Loucy (cell line): ENCODE results near the gene LRRC1.

Source experiments
- H2AFZ ChIP-seq: fragments of 200-600 bp; sonication (generic); 2 replicates; pipeline ENCODE4 v1.6.0; 2016; ENCODE audit warnings: antibody characterized with exemption, mild to moderate bottlenecking, low read length, moderate library complexity
- H3F3A ChIP-seq: fragments of 200-600 bp; 2 replicates; pipeline ENCODE4 v1.6.0; 2016; ENCODE audit warnings: antibody characterized with exemption, low read depth, mild to moderate bottlenecking
- H3K27me3 ChIP-seq: fragments of 200-600 bp; sonication (generic); 2 replicates; pipeline ENCODE4 v1.6.1; 2014; ENCODE audit warnings: low read length, mild to moderate bottlenecking; ENCODE audit not compliant: insufficient read depth, poor library complexity, severe bottlenecking
- H3K36me3 ChIP-seq: fragments of 200-600 bp; sonication (generic); 2 replicates; pipeline ENCODE4 v1.6.1; 2016; ENCODE audit warnings: low read length; ENCODE audit not compliant: insufficient read depth
- H3K4me1 ChIP-seq: fragments of 200-600 bp; sonication (generic); 2 replicates; pipeline ENCODE4 v1.5.1; 2014; ENCODE audit warnings: low read length, mild to moderate bottlenecking; ENCODE audit not compliant: insufficient read depth, poor library complexity, severe bottlenecking
- H3K4me2 ChIP-seq: fragments of 200-600 bp; sonication (generic); 2 replicates; pipeline ENCODE4 v1.6.0; 2014; ENCODE audit warnings: antibody characterized with exemption, low read length, low read depth, mild to moderate bottlenecking; ENCODE audit not compliant: poor library complexity, severe bottlenecking
- H3K4me3 ChIP-seq: fragments of 200-600 bp; sonication (generic); 2 replicates; pipeline ENCODE4 v1.5.1; 2014; ENCODE audit warnings: low read length, mild to moderate bottlenecking, mixed read lengths; ENCODE audit not compliant: poor library complexity, severe bottlenecking
- H3K79me2 ChIP-seq: fragments of 200-600 bp; sonication (generic); 2 replicates; pipeline ENCODE4 v1.6.1; 2014; ENCODE audit warnings: low read length; ENCODE audit not compliant: insufficient read depth
- H3K9ac ChIP-seq: fragments of 200-600 bp; sonication (generic); 2 replicates; pipeline ENCODE4 v1.6.0; 2014; ENCODE audit warnings: mild to moderate bottlenecking, low read depth, low read length, moderate library complexity; ENCODE audit not compliant: poor library complexity, severe bottlenecking
- H3K9me2 ChIP-seq: fragments of 200-600 bp; sonication (generic); replicated peaks from 2 replicates; pipeline ENCODE4 v1.6.1; 2016; ENCODE audit warnings: low read depth, low read length, mixed read lengths
- H3K9me3 ChIP-seq: fragments of 200-600 bp; sonication (generic); 2 replicates; pipeline ENCODE4 v1.6.1; 2014; ENCODE audit warnings: mild to moderate bottlenecking, antibody characterized with exemption, low read length, low read depth; ENCODE audit not compliant: insufficient read depth
- H4K20me1 ChIP-seq: fragments of 200-600 bp; sonication (generic); 2 replicates; pipeline ENCODE4 v1.6.0; 2014; ENCODE audit warnings: antibody characterized with exemption, low read length, mild to moderate bottlenecking; ENCODE audit not compliant: insufficient read depth, poor library complexity, severe bottlenecking
- EZH2phosphoT487 ChIP-seq: fragments of 200-600 bp; IDR thresholded peaks from 2 replicates; pipeline ENCODE4 v1.6.1; 2018; ENCODE audit warnings: antibody characterized with exemption, mild to moderate bottlenecking, moderate library complexity, borderline replicate concordance
- TF ChIP-seq, protein P1 (sequence below): fragments of 200-600 bp; sonication (generic); conservative IDR thresholded peaks from 2 replicates; pipeline ENCODE4 v1.5.1; 2014; ENCODE audit warnings: mild to moderate bottlenecking, antibody characterized with exemption, low read length

LRRC1 gene

DNA sequence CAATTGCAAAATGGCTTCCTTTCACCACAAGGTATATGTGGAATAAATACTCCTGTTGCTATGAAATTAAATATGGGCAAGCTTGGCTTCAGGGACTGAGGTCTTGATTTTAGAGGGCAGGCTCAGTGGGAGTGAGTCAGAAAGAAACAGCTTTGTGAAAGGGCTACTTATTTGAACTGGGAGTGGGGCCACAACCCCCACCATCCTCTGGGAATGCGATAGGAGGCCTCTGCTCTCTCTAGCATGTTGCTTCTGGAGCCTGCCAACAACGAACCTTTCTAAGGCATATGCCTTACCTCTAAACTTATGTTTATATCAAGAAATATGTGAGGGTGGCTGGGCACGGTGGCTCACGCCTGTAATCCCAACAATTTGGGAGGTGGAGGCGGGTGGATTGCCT, 149.7 kb downstream of the LRRC1 start:
- no peaks in the 10 kb centered on the region; the same call in 1 of the 2 replicates for H3K9me3 ChIP-seq
- H3F3A ChIP-seq: no peaks in the 10 kb centered on the region
- no peaks in the 10 kb centered on the region for H3K9me2 ChIP-seq
- H3K79me2 ChIP-seq: no peaks in the 10 kb centered on the region
- H2AFZ ChIP-seq: no peak overlapping the region
- no peaks in the 10 kb centered on the region for H3K36me3 ChIP-seq
- TF ChIP-seq EZH2phosphoT487: no peak
- TF ChIP-seq, protein P1, sequence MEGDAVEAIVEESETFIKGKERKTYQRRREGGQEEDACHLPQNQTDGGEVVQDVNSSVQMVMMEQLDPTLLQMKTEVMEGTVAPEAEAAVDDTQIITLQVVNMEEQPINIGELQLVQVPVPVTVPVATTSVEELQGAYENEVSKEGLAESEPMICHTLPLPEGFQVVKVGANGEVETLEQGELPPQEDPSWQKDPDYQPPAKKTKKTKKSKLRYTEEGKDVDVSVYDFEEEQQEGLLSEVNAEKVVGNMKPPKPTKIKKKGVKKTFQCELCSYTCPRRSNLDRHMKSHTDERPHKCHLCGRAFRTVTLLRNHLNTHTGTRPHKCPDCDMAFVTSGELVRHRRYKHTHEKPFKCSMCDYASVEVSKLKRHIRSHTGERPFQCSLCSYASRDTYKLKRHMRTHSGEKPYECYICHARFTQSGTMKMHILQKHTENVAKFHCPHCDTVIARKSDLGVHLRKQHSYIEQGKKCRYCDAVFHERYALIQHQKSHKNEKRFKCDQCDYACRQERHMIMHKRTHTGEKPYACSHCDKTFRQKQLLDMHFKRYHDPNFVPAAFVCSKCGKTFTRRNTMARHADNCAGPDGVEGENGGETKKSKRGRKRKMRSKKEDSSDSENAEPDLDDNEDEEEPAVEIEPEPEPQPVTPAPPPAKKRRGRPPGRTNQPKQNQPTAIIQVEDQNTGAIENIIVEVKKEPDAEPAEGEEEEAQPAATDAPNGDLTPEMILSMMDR: no peak
- no peaks in the 10 kb centered on the region for H3K27me3 ChIP-seq
- no peaks in the 10 kb centered on the region for H4K20me1 ChIP-seq
- H3K4me3 ChIP-seq: no peak overlapping the region
- no peak overlapping the region for H3K4me2 ChIP-seq
- no peaks in the 10 kb centered on the region for H3K4me1 ChIP-seq
- H3K9ac ChIP-seq: no peak overlapping the region

GRCh38 chr6:53945765-53946407, 151.1 kb downstream of the LRRC1 start:
- Histone ChIP-seq H3K79me2 (no peaks in the 10 kb centered on the region), H4K20me1 (no peaks in the 10 kb centered on the region), H3K4me3 (no peak overlapping the region), H3K9me3 (no peaks in the 10 kb centered on the region; the same call in 1 of the 2 replicates), H2AFZ (no peak overlapping the region), H3K27me3 (no peaks in the 10 kb centered on the region), H3K4me2 (no peak overlapping the region), H3K9ac (no peak overlapping the region), H3F3A (no peaks in the 10 kb centered on the region), H3K4me1 (no peaks in the 10 kb centered on the region), H3K9me2 (no peaks in the 10 kb centered on the region), H3K36me3 (no peaks in the 10 kb centered on the region)
- no peak for TF ChIP-seq EZH2phosphoT487
- TF ChIP-seq, protein P1: no peak

GRCh38 chr6:53947780-53948179, 153.0 kb downstream of the LRRC1 start:
- no peaks in the 10 kb centered on the region; the same call in 1 of the 2 replicates for H3K9me3 ChIP-seq
- no peaks in the 10 kb centered on the region for H3K9me2 ChIP-seq
- no peak overlapping the region for H3K4me2 ChIP-seq
- no peaks in the 10 kb centered on the region for H3F3A ChIP-seq
- H3K36me3 ChIP-seq: no peaks in the 10 kb centered on the region
- no peak overlapping the region for H2AFZ ChIP-seq
- no peak for TF ChIP-seq EZH2phosphoT487
- TF ChIP-seq, protein P1: no peak
- H3K4me1 ChIP-seq: no peaks in the 10 kb centered on the region
- H3K79me2 ChIP-seq: no peaks in the 10 kb centered on the region
- no peak overlapping the region for H3K9ac ChIP-seq
- no peaks in the 10 kb centered on the region for H4K20me1 ChIP-seq
- H3K27me3 ChIP-seq: no peaks in the 10 kb centered on the region
- H3K4me3 ChIP-seq: no peak overlapping the region
